ENCODE results near the gene TRIM17. TPM values are rescaled to one million over a fixed set of nuclear protein-coding genes. Genes with fewer than 3 reads are reported as not detected.

The TRIM17 gene
- total RNA-seq, 1 donor from 2014 or later = 1.3 TPM

- TF ChIP-seq, protein P1, sequence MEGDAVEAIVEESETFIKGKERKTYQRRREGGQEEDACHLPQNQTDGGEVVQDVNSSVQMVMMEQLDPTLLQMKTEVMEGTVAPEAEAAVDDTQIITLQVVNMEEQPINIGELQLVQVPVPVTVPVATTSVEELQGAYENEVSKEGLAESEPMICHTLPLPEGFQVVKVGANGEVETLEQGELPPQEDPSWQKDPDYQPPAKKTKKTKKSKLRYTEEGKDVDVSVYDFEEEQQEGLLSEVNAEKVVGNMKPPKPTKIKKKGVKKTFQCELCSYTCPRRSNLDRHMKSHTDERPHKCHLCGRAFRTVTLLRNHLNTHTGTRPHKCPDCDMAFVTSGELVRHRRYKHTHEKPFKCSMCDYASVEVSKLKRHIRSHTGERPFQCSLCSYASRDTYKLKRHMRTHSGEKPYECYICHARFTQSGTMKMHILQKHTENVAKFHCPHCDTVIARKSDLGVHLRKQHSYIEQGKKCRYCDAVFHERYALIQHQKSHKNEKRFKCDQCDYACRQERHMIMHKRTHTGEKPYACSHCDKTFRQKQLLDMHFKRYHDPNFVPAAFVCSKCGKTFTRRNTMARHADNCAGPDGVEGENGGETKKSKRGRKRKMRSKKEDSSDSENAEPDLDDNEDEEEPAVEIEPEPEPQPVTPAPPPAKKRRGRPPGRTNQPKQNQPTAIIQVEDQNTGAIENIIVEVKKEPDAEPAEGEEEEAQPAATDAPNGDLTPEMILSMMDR (IDR thresholded peaks at IDR 0.05) = no peak
- Mint-ChIP-seq H3K36me3 (ENCODE audit: unreplicated experiment) (peaks cover 5% of the 10 kb centered on the region), H3K4me1 (ENCODE audit: unreplicated experiment) (peaks cover 33% of the 10 kb centered on the region), H3K9me3 (ENCODE audit: unreplicated experiment) (no peaks in the 10 kb centered on the region), H3K27me3 (ENCODE audit: unreplicated experiment) (no peaks in the 10 kb centered on the region), H3K4me3 (ENCODE audit: unreplicated experiment) (no peak overlapping the region), H3K27ac (ENCODE audit: unreplicated experiment) (no peak overlapping the region)
- no peak for DNase-seq (ENCODE audit: extremely low spot score, unreplicated experiment)
Observed at GRCh38 chr1:228408869-228409805, 7.5 kb downstream of the TRIM17 start.

- H3K36me3 Mint-ChIP-seq (ENCODE audit: unreplicated experiment) = peaks cover 5% of the 10 kb centered on the region
- peaks cover 40% of the 10 kb centered on the region for H3K4me1 Mint-ChIP-seq (ENCODE audit: unreplicated experiment)
- no peaks in the 10 kb centered on the region for H3K9me3 Mint-ChIP-seq (ENCODE audit: unreplicated experiment)
- no peaks in the 10 kb centered on the region for H3K27me3 Mint-ChIP-seq (ENCODE audit: unreplicated experiment)
- H3K27ac Mint-ChIP-seq (ENCODE audit: unreplicated experiment) = no peak overlapping the region
- H3K4me3 Mint-ChIP-seq (ENCODE audit: unreplicated experiment) = peak overlapping the region; percentile 81
- TF ChIP-seq, protein P1 (IDR thresholded peaks at IDR 0.05) = no peak
- DNase-seq (ENCODE audit: extremely low spot score, unreplicated experiment) = no peak
Observed at GRCh38 chr1:228408041-228408868, 8.4 kb downstream of the TRIM17 start.

DNA sequence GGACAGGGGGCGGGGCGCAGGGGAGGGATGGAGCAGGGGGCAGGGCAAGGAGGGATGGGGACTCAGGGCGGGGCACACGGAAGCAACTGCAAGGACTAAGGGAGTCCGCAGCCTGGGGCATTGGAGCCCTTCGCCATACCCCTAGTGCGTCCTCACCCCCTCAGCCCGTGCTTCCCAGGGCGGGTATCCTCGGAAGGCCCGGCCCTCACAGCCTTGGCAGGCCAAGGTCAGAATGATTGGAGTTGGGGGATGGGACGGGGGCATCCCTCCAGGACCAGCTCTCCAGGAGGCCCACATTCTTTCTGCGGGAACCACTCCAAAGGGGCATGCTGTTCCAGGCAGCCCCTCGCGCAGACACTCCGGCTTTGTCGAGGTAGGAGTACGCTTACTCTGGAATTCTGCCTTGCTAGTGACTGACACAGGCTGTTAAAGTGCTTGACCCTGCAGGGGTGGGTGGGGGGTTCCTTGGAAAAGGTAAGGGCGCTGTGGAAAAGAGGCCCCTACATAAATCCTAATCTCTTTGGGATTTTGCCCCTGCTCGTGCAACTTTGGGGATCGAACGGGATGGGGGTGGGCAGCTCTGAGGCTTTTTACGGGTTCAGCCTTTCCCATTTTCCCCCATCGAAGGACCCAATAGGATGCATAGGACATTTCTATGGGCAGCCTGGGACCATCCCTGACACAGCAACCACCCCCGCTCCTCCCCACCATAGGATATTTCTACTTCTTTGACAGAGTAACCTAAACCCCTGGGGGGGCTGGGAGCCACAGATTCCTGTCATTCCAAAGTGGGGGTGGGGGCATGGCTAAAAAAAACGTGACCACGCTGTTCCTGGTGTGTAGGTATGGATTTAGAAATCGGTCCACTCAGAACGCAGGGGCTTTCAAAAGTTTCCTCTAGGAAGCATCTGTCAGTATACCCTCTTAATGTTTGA lies 9.3 kb downstream of the TRIM17 start:
- DNase-seq (ENCODE audit: extremely low spot score, unreplicated experiment) = no peak
- peaks cover 42% of the 10 kb centered on the region for H3K4me1 Mint-ChIP-seq (ENCODE audit: unreplicated experiment)

DNA sequence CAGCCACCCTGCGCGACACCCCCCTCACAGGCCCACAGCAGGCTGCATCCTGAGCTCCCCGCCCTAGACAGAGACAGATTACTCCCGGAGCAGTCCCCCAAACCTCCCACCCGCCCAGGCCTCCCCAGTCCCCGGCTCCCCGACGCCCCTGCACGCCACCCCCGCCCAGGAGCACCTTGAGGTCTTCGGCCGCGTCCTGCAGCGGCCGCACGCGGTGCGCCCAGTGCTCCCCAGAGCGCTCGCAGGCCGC lies 10.8 kb downstream of the TRIM17 start:
- no peak for DNase-seq (ENCODE audit: extremely low spot score, unreplicated experiment)
- Mint-ChIP-seq H3K27me3 (ENCODE audit: unreplicated experiment) (no peaks in the 10 kb centered on the region), H3K27ac (ENCODE audit: unreplicated experiment) (peak overlapping the region; percentile 77), H3K4me1 (ENCODE audit: unreplicated experiment) (peaks cover 43% of the 10 kb centered on the region), H3K9me3 (ENCODE audit: unreplicated experiment) (no peaks in the 10 kb centered on the region), H3K4me3 (ENCODE audit: unreplicated experiment) (peak overlapping the region; percentile 89), H3K36me3 (ENCODE audit: unreplicated experiment) (peaks cover 14% of the 10 kb centered on the region)
- TF ChIP-seq, protein P1 (IDR thresholded peaks at IDR 0.05) = no peak

More for the DNA sequence above, 9.3 kb downstream of the TRIM17 start:
- Mint-ChIP-seq H3K27ac (ENCODE audit: unreplicated experiment) (peak overlapping the region; percentile 52), H3K4me3 (ENCODE audit: unreplicated experiment) (peak overlapping the region; percentile 81), H3K9me3 (ENCODE audit: unreplicated experiment) (no peaks in the 10 kb centered on the region), H3K27me3 (ENCODE audit: unreplicated experiment) (no peaks in the 10 kb centered on the region), H3K36me3 (ENCODE audit: unreplicated experiment) (peaks cover 6% of the 10 kb centered on the region)
- TF ChIP-seq, protein P1 (IDR thresholded peaks at IDR 0.05) = no peak
